ENCODE measurements around the gene DIPK1B.
A peak's percentile ranks its signal among the peaks of the same experiment; 100 is the strongest.

Gene DIPK1B

GRCh38 chr9:136721339-136722092, 9.1 kb downstream of the DIPK1B start:
- DNase-seq: no peak

- no peak for DNase-seq
These were observed 10.0 kb downstream of the DIPK1B start for GRCh38 chr9:136722093-136722968.

GRCh38 chr9:136722969-136723356, 10.6 kb downstream of the DIPK1B start:
- no peak for DNase-seq

GRCh38 chr9:136723362-136723976, 11.1 kb downstream of the DIPK1B start:
- no peak for DNase-seq

- no peak for DNase-seq
These were observed 11.6 kb downstream of the DIPK1B start for GRCh38 chr9:136723989-136724388.

GRCh38 chr9:136724772-136725171, 12.4 kb downstream of the DIPK1B start:
- no peak for DNase-seq

GRCh38 chr9:136725612-136726011, 13.2 kb downstream of the DIPK1B start:
- no peak for DNase-seq

GRCh38 chr9:136726118-136726517, 13.7 kb downstream of the DIPK1B start:
- DNase-seq: no peak

- DNase-seq: no peak
These were observed 14.3 kb downstream of the DIPK1B start for GRCh38 chr9:136726631-136727191.

GRCh38 chr9:136728080-136728547, 15.7 kb downstream of the DIPK1B start:
- DNase-seq: peak; percentile 84

- no peak for DNase-seq
These were observed 16.3 kb downstream of the DIPK1B start for GRCh38 chr9:136728548-136729123.

GRCh38 chr9:136729144-136729543, 16.8 kb downstream of the DIPK1B start:
- no peak for DNase-seq

- DNase-seq: no peak
These were observed 17.6 kb downstream of the DIPK1B start for GRCh38 chr9:136729926-136730325.

- no peak for DNase-seq
These were observed 20.2 kb downstream of the DIPK1B start for GRCh38 chr9:136732444-136733178.

GRCh38 chr9:136733611-136734010, 21.2 kb downstream of the DIPK1B start:
- no peak for DNase-seq

GRCh38 chr9:136734837-136735496, 22.6 kb downstream of the DIPK1B start:
- no peak for DNase-seq

- DNase-seq: no peak
These were observed 23.6 kb downstream of the DIPK1B start for GRCh38 chr9:136735812-136736480.

GRCh38 chr9:136738960-136739359, 26.6 kb downstream of the DIPK1B start:
- no peak for DNase-seq

- no peak for DNase-seq
These were observed 27.1 kb downstream of the DIPK1B start for GRCh38 chr9:136739509-136739908.

- no peak for DNase-seq
These were observed 27.7 kb downstream of the DIPK1B start for GRCh38 chr9:136740069-136740468.

GRCh38 chr9:136740491-136740890, 28.1 kb downstream of the DIPK1B start:
- DNase-seq: no peak
